GM12892 (cell line): ENCODE results near the gene PGP.

Experiments
- POLR2A ChIP-seq: IDR thresholded peaks from 2 replicates; pipeline ENCODE4 v1.6.1; 2011; ENCODE audit warnings: low read depth, low read length, control low read depth
- POLR2AphosphoS5 ChIP-seq: IDR thresholded peaks from 2 replicates; pipeline ENCODE4 v1.6.1; 2011; ENCODE audit warnings: low read depth, low read length, control low read depth
- TAF1 ChIP-seq: IDR thresholded peaks from 2 replicates; pipeline ENCODE4 v1.6.1; 2011; ENCODE audit warnings: low read depth, mild to moderate bottlenecking, control low read depth, low read length, borderline replicate concordance

DNA sequence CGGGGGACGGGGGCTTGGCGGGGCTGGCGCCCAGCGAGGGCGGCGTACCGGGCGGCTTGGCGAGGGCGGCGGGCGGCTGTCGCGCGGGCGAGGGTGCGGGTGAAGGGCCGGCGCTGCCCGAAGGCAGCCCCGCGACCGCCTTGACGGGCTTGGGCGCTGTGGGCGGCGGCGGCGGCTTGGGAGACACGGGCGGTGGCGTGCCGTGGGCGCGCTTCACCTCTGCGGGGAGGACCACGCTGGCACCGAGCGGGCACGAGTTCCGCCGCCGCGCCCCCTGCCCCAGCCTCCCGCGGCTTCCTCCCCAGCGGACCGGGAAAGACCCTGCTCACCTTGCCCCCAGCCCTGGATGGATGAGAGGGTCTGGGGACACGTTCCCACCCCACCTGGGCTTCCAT is 35.5 kb downstream of the PGP start:
- TF ChIP-seq POLR2A (no peak), POLR2AphosphoS5 (no peak), TAF1 (no peak)
